Body of pancreas (tissue), 4 donors: ENCODE data around the gene FIZ1. TPM values are rescaled to one million over a fixed set of nuclear protein-coding genes. Genes with fewer than 3 reads are reported as not detected.

Source experiments
- ATAC-seq: fragments of 150-250 bp; one replicate; pipeline ENCODE4 v1.9.1; 2016
- DNase-seq, 4 donors: peaks; one replicate each; pipeline ENCODE4 v3.0.0-alpha.2; 2019
- H3K27ac ChIP-seq, 4 donors: fragments of 200-600 bp; sonication (generic); 1 replicate in 3 of 4; 2 replicates in 1 of 4; pipeline versions ENCODE4 v1.5.1 to v1.6.1; 2016 to 2019; ENCODE audit warnings: mild to moderate bottlenecking in 1 of 4, mixed read lengths in 1 of 4, moderate library complexity in 1 of 4
- H3K27me3 ChIP-seq, 2 donors: fragments of 200-600 bp; sonication (generic); one replicate each; pipeline ENCODE4 v1.6.0; 2016; ENCODE audit warnings: mild to moderate bottlenecking in 1 of 2
- H3K36me3 ChIP-seq, 2 donors: fragments of 200-600 bp; sonication (generic); replicated peaks in 1 of 2; 2 replicates each; pipeline ENCODE4 v1.5.1; 2016; ENCODE audit warnings: low read depth in 2 of 2; ENCODE audit not compliant: insufficient read depth in 1 of 2
- H3K4me1 ChIP-seq: fragments of 200-600 bp; sonication (generic); one replicate; pipeline ENCODE4 v1.6.0; 2016
- H3K4me3 ChIP-seq, 2 donors: fragments of 200-600 bp; sonication (generic); 1 replicate in 1 of 2; 2 replicates in 1 of 2; pipeline ENCODE4 v1.5.1; 2016 to 2019
- H3K9me3 ChIP-seq, 3 donors: fragments of 200-600 bp; sonication (generic); 1 replicate in 2 of 3; 2 replicates in 1 of 3; pipeline ENCODE4 v1.5.1; 2016
- POLR2A ChIP-seq, 3 donors: fragments of 450-650 bp; IDR thresholded peaks; one replicate each; pipeline ENCODE4 v1.6.1; 2016; ENCODE audit warnings: antibody characterized with exemption in 3 of 3, mild to moderate bottlenecking in 2 of 3
- WGBS, 2 donors: methylation state at CpG; one replicate each; pipeline ENCODE4 v1.1.5; 2017; 5-methylcytosine and 5-hydroxymethylcytosine counted together
- intact Hi-C: fragments of 100-400 bp; cut with DNase I; formaldehyde crosslinking; loops from one replicate; pipeline ENCODE4 v1.15.1; 2023
- total RNA-seq, 2 donors: library from RNA; depleted of rRNA; stranded (reverse); fragments of >200 nt; gene quantifications; one replicate each; pipeline ENCODE4 v1.1.0, GENCODE V29; 2016
- TF ChIP-seq, protein P1 (sequence below), 7 experiments: fragments of 450-650 bp in 4 of 7; fragments of 200-600 bp in 3 of 7; sonication (generic) in 3 of 7; IDR thresholded peaks; one replicate each; pipeline ENCODE4 v1.5.1; 2016 to 2019; ENCODE audit warnings: antibody characterized with exemption in 7 of 7

The FIZ1 gene
- total RNA-seq, 2 donors from 2014 or later, result 5.7 to 13.5 TPM

DNA sequence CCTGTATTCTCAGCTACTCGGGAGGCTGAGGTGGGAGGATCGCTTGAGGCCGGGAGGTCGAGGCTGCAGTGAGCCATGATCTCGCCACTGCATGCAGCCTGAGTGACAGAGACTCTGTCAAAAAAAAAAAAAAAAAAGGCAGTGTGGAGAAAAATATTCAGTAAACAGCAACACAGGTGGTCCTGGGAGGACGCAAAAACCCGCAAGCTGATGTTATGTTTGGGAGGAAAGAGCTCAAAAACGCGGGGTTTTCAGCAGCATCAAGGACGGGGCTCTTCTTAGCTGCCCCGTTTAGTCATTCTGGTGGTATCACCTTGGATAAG, 25.6 kb upstream of the FIZ1 start:
- DNase-seq (no peak), ATAC-seq (no peak)
- H3K36me3 ChIP-seq, result peaks cover 0 to 1% of the 10 kb centered on the region in 2 donors
- TF ChIP-seq POLR2A (IDR thresholded peaks at IDR 0.05), result no peak
- TF ChIP-seq, protein P1, sequence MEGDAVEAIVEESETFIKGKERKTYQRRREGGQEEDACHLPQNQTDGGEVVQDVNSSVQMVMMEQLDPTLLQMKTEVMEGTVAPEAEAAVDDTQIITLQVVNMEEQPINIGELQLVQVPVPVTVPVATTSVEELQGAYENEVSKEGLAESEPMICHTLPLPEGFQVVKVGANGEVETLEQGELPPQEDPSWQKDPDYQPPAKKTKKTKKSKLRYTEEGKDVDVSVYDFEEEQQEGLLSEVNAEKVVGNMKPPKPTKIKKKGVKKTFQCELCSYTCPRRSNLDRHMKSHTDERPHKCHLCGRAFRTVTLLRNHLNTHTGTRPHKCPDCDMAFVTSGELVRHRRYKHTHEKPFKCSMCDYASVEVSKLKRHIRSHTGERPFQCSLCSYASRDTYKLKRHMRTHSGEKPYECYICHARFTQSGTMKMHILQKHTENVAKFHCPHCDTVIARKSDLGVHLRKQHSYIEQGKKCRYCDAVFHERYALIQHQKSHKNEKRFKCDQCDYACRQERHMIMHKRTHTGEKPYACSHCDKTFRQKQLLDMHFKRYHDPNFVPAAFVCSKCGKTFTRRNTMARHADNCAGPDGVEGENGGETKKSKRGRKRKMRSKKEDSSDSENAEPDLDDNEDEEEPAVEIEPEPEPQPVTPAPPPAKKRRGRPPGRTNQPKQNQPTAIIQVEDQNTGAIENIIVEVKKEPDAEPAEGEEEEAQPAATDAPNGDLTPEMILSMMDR (IDR thresholded peaks at IDR 0.05), result no peak
- peaks cover 13% of the 10 kb centered on the region for H3K4me1 ChIP-seq
- H3K4me3 ChIP-seq, result no peak overlapping the region
- H3K27me3 ChIP-seq, result no peaks in the 10 kb centered on the region
- WGBS, 2 donors, result 32 to 34% methylated on average over 11 of the region's 11 CpGs
- peak overlapping the region in 3 of 4 donors; percentile 94 to 98 (median 95) for H3K27ac ChIP-seq
- H3K9me3 ChIP-seq, result no peaks in the 10 kb centered on the region
- intact Hi-C loops, result no loop called here

DNA sequence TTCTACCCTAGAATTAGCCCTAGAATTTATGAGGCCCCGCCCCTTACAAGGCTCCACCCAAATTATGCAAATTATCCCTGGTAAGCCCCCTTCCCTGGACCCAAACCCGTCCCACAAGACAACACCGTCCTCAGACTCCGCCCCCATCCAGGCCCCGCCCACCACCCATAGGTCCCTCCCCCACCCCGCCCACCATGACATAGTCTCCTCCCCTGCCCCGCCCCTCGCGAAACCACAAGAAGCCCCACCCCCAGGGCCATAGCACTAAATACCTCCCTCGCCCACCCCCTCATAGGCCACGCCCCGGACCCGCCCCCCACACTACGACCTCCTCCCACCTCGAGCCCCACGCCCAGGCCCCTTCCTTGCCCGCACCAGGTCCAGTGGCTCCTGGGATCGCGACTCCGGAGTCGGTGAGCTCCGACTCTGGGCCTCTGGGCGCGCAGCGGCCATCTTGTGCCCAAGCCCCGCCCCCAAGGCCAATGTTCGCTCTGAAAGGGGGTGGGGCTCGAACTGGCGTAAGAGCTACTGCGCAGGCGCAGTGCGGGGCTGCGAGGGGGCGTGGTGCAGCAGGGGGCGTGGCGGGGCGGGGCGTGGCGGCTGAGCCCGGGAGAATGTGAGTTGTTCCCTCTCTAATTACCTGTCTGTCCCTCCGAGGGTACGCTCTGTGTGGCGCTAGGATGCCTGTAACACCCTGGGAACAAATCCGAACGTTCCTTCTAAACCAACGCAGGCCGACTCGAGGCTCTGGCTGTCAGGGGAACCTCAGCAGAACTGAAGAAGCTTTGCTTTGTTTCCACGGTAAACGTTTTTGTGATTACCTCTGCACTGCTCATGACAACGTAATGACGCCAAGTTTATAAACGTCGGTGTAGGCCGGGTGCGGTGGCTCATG, 25.0 kb upstream of the FIZ1 start, which contains the start of gene ZNF784:
Gene ZNF784, minus strand, starts transcription at position 458 of the 895 bp plus-strand sequence. Its CDS starts 5 bp downstream, at position 453.
- intact Hi-C loops, result no loop called here
- Histone ChIP-seq H3K27me3 (no peaks in the 10 kb centered on the region), H3K4me1 (peaks cover 13% of the 10 kb centered on the region), H3K36me3 (peaks cover 0 to 1% of the 10 kb centered on the region in 2 donors), H3K4me3 (peak within 1 kb of the TSS in 1 of 2 donors; percentile 19), H3K9me3 (no peaks in the 10 kb centered on the region), H3K27ac (peak within 1 kb of the TSS; percentile 94 to 98 (median 96))
- TF ChIP-seq, protein P1 (IDR thresholded peaks at IDR 0.05), result no peak
- TF ChIP-seq POLR2A (IDR thresholded peaks at IDR 0.05), result peak in 2 of 3 donors; percentile 62 to 68
- ATAC-seq, result peak; percentile 93
- 0 to 1% methylated on average over 30 to 48 of the region's 56 CpGs for WGBS, 2 donors
- peak; percentile 93 to 96 (median 94) for DNase-seq

DNA sequence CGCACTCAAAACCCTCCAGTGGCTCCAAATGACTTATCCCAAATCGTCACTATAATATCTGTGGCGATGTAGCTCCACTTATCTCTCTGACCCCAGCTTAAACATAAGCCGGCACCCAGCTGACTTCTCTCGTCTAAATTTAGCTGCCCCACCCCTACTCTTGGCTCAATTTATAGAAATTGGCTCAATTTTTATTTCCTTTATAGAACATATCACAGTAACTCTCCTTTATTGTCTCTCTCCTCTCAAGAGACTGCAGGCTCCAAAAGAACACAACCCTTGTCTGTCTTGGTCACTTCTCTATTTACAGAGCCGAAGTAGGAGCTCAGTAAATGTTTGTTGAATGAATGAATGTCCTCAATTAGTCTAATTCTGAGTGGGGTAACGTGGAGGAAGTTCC, 24.2 kb upstream of the FIZ1 start:
- DNase-seq (no peak), ATAC-seq (no peak)
- TF ChIP-seq, protein P1 (IDR thresholded peaks at IDR 0.05), result no peak
- no peak for TF ChIP-seq POLR2A (IDR thresholded peaks at IDR 0.05)
- no peaks in the 10 kb centered on the region for H3K27me3 ChIP-seq
- H3K4me1 ChIP-seq, result peaks cover 13% of the 10 kb centered on the region
- H3K4me3 ChIP-seq, result no peak overlapping the region
- WGBS, 2 donors, result 43 to 47% methylated on average over 7 of the region's 7 CpGs
- H3K36me3 ChIP-seq, result peaks cover 0 to 1% of the 10 kb centered on the region in 2 donors
- no peaks in the 10 kb centered on the region for H3K9me3 ChIP-seq
- intact Hi-C loops, result no loop called here
- peak overlapping the region; percentile 94 to 98 (median 96) for H3K27ac ChIP-seq

DNA sequence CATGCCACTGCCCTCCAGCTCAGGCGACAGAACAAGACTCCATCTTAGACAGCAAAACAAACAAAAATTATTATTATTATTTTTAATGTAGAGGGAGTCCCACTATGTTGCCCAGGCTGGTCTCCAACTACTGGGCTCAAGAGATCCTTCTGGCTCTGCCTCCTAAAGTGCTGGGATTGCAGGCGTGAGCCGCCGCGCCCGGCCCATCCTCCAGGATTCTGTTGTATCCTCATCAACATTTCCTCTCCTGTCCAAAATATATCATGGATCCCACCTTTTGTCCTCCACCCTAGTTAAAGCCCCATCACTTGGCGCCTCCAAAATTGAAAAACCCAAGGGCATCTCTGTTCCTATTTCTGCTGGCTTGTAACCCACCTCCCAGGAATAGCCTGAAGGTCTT, 23.8 kb upstream of the FIZ1 start:
- peaks cover 0 to 1% of the 10 kb centered on the region in 2 donors for H3K36me3 ChIP-seq
- WGBS, 2 donors, result 93 to 95% methylated on average over 7 of the region's 7 CpGs
- no peak overlapping the region for H3K4me3 ChIP-seq
- H3K27ac ChIP-seq, result no peak overlapping the region
- intact Hi-C loops, result no loop called here
- TF ChIP-seq, protein P1 (IDR thresholded peaks at IDR 0.05), result no peak
- no peaks in the 10 kb centered on the region for H3K27me3 ChIP-seq
- H3K4me1 ChIP-seq, result peaks cover 13% of the 10 kb centered on the region
- H3K9me3 ChIP-seq, result no peaks in the 10 kb centered on the region
- DNase-seq (no peak), ATAC-seq (no peak)
